ENCODE measurements around the gene TOGARAM2. TPM values are rescaled to one million over a fixed set of nuclear protein-coding genes. Genes with fewer than 3 reads are reported as not detected.

The TOGARAM2 gene
- total RNA-seq, 2 experiments from 2014 or later = 2.3 to 2.7 TPM

DNA sequence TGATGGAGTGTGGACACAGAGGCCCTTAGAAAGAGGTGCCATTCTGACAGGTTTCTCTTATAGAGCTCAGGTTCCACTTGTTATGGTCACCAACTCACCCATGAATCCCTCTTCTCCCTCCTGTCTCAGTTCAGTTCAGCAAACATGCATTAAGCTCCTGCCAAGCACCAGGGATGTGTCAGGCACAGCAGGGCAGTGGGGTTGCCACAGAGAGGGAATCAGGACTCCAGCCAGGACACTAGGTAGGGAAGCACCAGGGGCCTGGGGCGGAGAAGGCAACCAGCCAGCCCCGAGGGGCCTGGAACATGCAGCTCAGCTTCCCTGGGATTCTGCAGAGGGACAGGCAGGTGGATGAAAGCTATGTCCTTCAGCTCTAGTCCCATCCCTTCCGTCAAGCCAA, 44.6 kb downstream of the TOGARAM2 start:
- POLR2A ChIA-PET = interaction anchor here (1.8 kb wide), 1 partner anchor 10 kb away, joined by 9 read pairs; no protein-coding TSS in a partner anchor
- no peak for ATAC-seq
- DNase-seq = no peak
- Mint-ChIP-seq H3K9me3 (no peaks in the 10 kb centered on the region), H3K27me3 (no peaks in the 10 kb centered on the region), H3K4me3 (no peak overlapping the region), H3K36me3 (ENCODE audit: low read depth) (no peaks in the 10 kb centered on the region), H3K4me1 (ENCODE audit: low read depth) (no peaks in the 10 kb centered on the region), H3K27ac (no peak overlapping the region)
- intact Hi-C loops (cut with micrococcal nuclease) = no loop called here
- CTCF ChIA-PET = no interaction called here
- TF ChIP-seq, protein P1, sequence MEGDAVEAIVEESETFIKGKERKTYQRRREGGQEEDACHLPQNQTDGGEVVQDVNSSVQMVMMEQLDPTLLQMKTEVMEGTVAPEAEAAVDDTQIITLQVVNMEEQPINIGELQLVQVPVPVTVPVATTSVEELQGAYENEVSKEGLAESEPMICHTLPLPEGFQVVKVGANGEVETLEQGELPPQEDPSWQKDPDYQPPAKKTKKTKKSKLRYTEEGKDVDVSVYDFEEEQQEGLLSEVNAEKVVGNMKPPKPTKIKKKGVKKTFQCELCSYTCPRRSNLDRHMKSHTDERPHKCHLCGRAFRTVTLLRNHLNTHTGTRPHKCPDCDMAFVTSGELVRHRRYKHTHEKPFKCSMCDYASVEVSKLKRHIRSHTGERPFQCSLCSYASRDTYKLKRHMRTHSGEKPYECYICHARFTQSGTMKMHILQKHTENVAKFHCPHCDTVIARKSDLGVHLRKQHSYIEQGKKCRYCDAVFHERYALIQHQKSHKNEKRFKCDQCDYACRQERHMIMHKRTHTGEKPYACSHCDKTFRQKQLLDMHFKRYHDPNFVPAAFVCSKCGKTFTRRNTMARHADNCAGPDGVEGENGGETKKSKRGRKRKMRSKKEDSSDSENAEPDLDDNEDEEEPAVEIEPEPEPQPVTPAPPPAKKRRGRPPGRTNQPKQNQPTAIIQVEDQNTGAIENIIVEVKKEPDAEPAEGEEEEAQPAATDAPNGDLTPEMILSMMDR (IDR thresholded peaks at IDR 0.05) = no peak

DNA sequence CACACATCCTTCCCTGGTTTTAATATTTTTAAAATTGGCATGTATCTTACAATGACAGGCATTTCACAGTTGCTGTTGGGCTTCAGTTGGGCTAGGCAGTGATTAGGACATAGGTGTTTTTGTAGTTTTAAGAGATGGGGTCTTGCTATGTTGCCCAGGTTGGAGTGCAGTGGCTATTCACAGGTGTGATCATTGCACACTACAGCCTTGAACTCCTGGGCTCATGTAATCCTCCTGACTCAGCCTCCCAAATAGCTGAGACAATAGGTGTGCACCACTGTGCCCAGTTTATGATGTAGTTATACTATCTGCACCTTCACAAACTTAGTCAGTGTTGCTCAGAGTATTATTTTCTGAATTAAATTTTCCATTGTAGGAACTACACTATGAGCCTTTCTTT, 49.9 kb downstream of the TOGARAM2 start:
- no peaks in the 10 kb centered on the region for H3K9me3 Mint-ChIP-seq
- peaks cover 6% of the 10 kb centered on the region for H3K4me1 Mint-ChIP-seq (ENCODE audit: low read depth)
- ChIA-PET CTCF (no interaction called here), POLR2A (no interaction called here)
- TF ChIP-seq, protein P1 (IDR thresholded peaks at IDR 0.05) = no peak
- DNase-seq (no peak), ATAC-seq (no peak)
- H3K27me3 Mint-ChIP-seq = no peaks in the 10 kb centered on the region
- intact Hi-C loops (cut with micrococcal nuclease) = no loop called here
- H3K27ac Mint-ChIP-seq = no peak overlapping the region
- H3K36me3 Mint-ChIP-seq (ENCODE audit: low read depth) = no peaks in the 10 kb centered on the region
- no peak overlapping the region for H3K4me3 Mint-ChIP-seq

DNA sequence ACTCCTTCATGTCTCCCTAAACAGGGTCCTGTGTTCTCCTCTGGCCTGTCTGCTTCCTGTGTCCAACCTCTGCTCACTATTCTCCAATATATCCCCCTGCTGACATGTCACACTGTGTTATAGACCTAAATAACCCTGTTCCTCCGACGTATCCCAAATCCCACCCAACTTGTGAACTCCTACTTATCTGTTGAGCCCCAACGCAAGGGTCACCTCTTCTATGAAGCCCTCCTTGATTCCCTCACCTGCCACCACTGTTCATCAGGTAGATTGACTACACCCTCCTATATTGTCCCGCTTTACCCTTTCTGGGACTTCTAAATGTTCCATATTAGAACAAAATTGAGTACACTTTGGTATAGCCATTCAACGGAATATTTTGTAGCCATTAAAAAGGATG, 51.1 kb downstream of the TOGARAM2 start:
- peaks cover 6% of the 10 kb centered on the region for H3K4me1 Mint-ChIP-seq (ENCODE audit: low read depth)
- TF ChIP-seq, protein P1 (IDR thresholded peaks at IDR 0.05) = no peak
- POLR2A ChIA-PET = no interaction called here
- no peaks in the 10 kb centered on the region for H3K9me3 Mint-ChIP-seq
- CTCF ChIA-PET = no interaction called here
- DNase-seq (no peak), ATAC-seq (no peak)
- H3K27me3 Mint-ChIP-seq = no peaks in the 10 kb centered on the region
- no peaks in the 10 kb centered on the region for H3K36me3 Mint-ChIP-seq (ENCODE audit: low read depth)
- no peak overlapping the region for H3K27ac Mint-ChIP-seq
- intact Hi-C loops (cut with micrococcal nuclease) = no loop called here
- H3K4me3 Mint-ChIP-seq = no peak overlapping the region

DNA sequence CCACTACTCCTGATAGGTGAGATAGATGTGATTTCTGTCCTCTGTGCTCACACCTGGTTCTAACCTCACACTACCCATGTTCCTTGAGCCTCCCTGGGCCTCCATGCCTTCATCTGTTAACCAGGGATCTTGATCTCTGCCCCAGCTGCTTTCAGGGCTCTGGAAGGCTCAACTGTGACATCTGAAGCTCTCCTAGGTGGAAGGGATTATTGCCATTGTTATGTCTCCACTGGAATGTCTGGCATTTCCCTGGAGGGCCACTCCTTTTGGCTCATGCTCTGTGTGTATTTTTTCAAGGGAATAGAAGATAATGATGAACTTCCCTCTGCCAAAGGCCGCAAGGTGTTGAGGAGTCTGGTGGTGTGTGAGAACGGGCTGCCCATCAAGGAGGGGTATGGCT, 52.1 kb downstream of the TOGARAM2 start:
- no peak overlapping the region for H3K27ac Mint-ChIP-seq
- intact Hi-C loops (cut with micrococcal nuclease) = no loop called here
- no peaks in the 10 kb centered on the region for H3K9me3 Mint-ChIP-seq
- TF ChIP-seq, protein P1 (IDR thresholded peaks at IDR 0.05) = no peak
- ATAC-seq = no peak
- ChIA-PET POLR2A (no interaction called here), CTCF (no interaction called here)
- no peaks in the 10 kb centered on the region for H3K27me3 Mint-ChIP-seq
- H3K4me1 Mint-ChIP-seq (ENCODE audit: low read depth) = peaks cover 6% of the 10 kb centered on the region
- DNase-seq = no peak
- H3K36me3 Mint-ChIP-seq (ENCODE audit: low read depth) = no peaks in the 10 kb centered on the region
- no peak overlapping the region for H3K4me3 Mint-ChIP-seq

DNA sequence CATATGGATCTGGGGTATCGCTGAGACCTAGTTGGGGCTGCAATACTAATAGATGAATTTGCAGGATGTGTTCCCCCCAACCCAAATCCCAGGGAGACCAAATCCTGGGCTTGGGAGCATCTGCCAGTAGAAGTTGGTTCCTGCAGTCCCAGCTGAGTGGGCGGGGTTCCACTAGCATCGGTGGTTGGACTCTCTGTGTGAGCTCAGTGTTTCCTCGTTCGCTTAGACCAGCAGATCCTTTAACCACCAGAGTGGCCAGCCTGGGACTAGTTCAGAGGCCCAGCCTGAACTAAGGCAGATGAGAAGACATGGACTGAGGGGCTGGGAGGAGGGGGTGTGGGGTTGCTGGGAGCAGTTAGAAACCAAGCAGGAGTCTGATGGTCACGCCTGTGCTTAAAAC, 52.6 kb downstream of the TOGARAM2 start:
- no peak for DNase-seq
- H3K9me3 Mint-ChIP-seq = no peaks in the 10 kb centered on the region
- intact Hi-C loops (cut with micrococcal nuclease) = no loop called here
- no peak overlapping the region for H3K27ac Mint-ChIP-seq
- TF ChIP-seq, protein P1 (IDR thresholded peaks at IDR 0.05) = no peak
- ATAC-seq = no peak
- no peak overlapping the region for H3K4me3 Mint-ChIP-seq
- POLR2A ChIA-PET = no interaction called here
- CTCF ChIA-PET = no interaction called here
- H3K27me3 Mint-ChIP-seq = no peaks in the 10 kb centered on the region
- peaks cover 6% of the 10 kb centered on the region for H3K4me1 Mint-ChIP-seq (ENCODE audit: low read depth)
- no peaks in the 10 kb centered on the region for H3K36me3 Mint-ChIP-seq (ENCODE audit: low read depth)

Data from activated CD8-positive, alpha-beta T cell treated with anti-CD3 and anti-CD28 coated beads for 36 hours (primary cell).